HepG2 (cell line): Measurements from ENCODE around the gene CARD9. TPM values are rescaled to one million over a fixed set of nuclear protein-coding genes. Genes with fewer than 3 reads are reported as not detected.

Experiments
- CC2D1A ChIP-seq: sonication (generic); formaldehyde crosslinking; IDR thresholded peaks from 2 replicates; pipeline ENCODE4 v1.8.1; 2023; ENCODE audit warnings: mild to moderate bottlenecking, missing genetic modification reagents
- CHD2 ChIP-seq: IDR thresholded peaks from 2 replicates; pipeline ENCODE4 v1.6.1; 2011; ENCODE audit warnings: low read depth, low read length, improper control_type of control experiment
- CREM ChIP-seq, 2 experiments: sonication (generic) in 1 of 2; formaldehyde crosslinking in 1 of 2; IDR thresholded peaks; 2 replicates each; pipeline versions ENCODE4 v1.4.0 to v1.6.1; 2016 to 2020; ENCODE audit warnings: antibody characterized with exemption in 1 of 2, mild to moderate bottlenecking in 1 of 2, missing genetic modification reagents in 1 of 2
- MAFK ChIP-seq, 2 experiments: IDR thresholded peaks in 1 of 2; conservative IDR thresholded peaks in 1 of 2; 2 replicates each; pipeline ENCODE4 v1.6.1; 2011; ENCODE audit warnings: improper control_type of control experiment in 2 of 2, low read length in 2 of 2
- MLX ChIP-seq: IDR thresholded peaks from 2 replicates; pipeline ENCODE4 v1.6.1; 2016
- MTA3 ChIP-seq: sonication (generic); formaldehyde crosslinking; IDR thresholded peaks from 2 replicates; pipeline ENCODE4 v1.4.0; 2020; ENCODE audit warnings: missing genetic modification reagents
- NR2F6 ChIP-seq, 2 experiments: IDR thresholded peaks; 2 replicates each; pipeline ENCODE4 v1.6.1; 2016; ENCODE audit warnings: antibody characterized with exemption in 1 of 2, mild to moderate bottlenecking in 1 of 2
- NRL ChIP-seq: sonication (generic); formaldehyde crosslinking; IDR thresholded peaks from 2 replicates; pipeline ENCODE4 v1.5.0; 2020; ENCODE audit warnings: missing genetic modification reagents, mild to moderate bottlenecking, moderate library complexity, borderline replicate concordance
- POGZ ChIP-seq: sonication (generic); formaldehyde crosslinking; IDR thresholded peaks from 2 replicates; pipeline ENCODE4 v1.4.0; 2020; ENCODE audit warnings: mild to moderate bottlenecking, missing genetic modification reagents
- TBP ChIP-seq: sonication (generic); formaldehyde crosslinking; IDR thresholded peaks from 2 replicates; pipeline ENCODE4 v1.5.0; 2020; ENCODE audit warnings: missing genetic modification reagents
- TOE1 ChIP-seq: sonication (generic); formaldehyde crosslinking; IDR thresholded peaks from 2 replicates; pipeline ENCODE4 v1.4.0; 2020; ENCODE audit warnings: mild to moderate bottlenecking, missing genetic modification reagents
- ZBTB2 ChIP-seq: sonication (generic); formaldehyde crosslinking; IDR thresholded peaks from 2 replicates; pipeline ENCODE4 v1.8.0; 2022; ENCODE audit warnings: low read depth, missing genetic modification reagents
- ZNF142 ChIP-seq: sonication (generic); formaldehyde crosslinking; IDR thresholded peaks from 2 replicates; pipeline ENCODE4 v1.4.0; 2020; ENCODE audit warnings: missing genetic modification reagents
- ZNF205 ChIP-seq: IDR thresholded peaks from 2 replicates; pipeline ENCODE4 v1.6.1; 2018; ENCODE audit warnings: missing biosample characterization, missing genetic modification reagents
- ZNF232 ChIP-seq: sonication (generic); formaldehyde crosslinking; IDR thresholded peaks from 2 replicates; pipeline ENCODE4 v1.4.0; 2020; ENCODE audit warnings: missing genetic modification reagents, borderline replicate concordance
- ZNF589 ChIP-seq: sonication (generic); formaldehyde crosslinking; conservative IDR thresholded peaks from 2 replicates; pipeline ENCODE4 v1.8.0; 2022; ENCODE audit warnings: mild to moderate bottlenecking, moderate library complexity, missing genetic modification reagents
- ZNF883 ChIP-seq: sonication (generic); formaldehyde crosslinking; IDR thresholded peaks from 2 replicates; pipeline ENCODE4 v1.5.1; 2020; ENCODE audit warnings: mild to moderate bottlenecking, missing genetic modification reagents; ENCODE audit errors: not compliant biosample characterization
- polyA plus RNA-seq, 8 experiments: library from polyadenylated mRNA; depleted of rRNA in 3 of 8; stranded (reverse) in 7 of 8; unstranded in 1 of 8; fragments of >200 nt; fragmentation: Illumina TruSeq in 4 of 8; extraction: Trizol in 4 of 8; gene quantifications; 2 replicates each; pipeline versions ENCODE4 v1.2.1 to v1.2.3, GENCODE V29; 2011 to 2016; ENCODE audit warnings: low read depth in 4 of 8, missing spikeins in 1 of 8, mixed read lengths in 1 of 8; ENCODE audit not compliant: insufficient read depth in 1 of 8
- total RNA-seq, 5 experiments: library from RNA; depleted of rRNA; stranded (reverse); fragments of >200 nt; fragmentation: Illumina TruSeq; extraction: Trizol; gene quantifications; 2 replicates each; pipeline ENCODE4 v1.2.3, GENCODE V29; 2016; ENCODE audit warnings: low read depth in 1 of 5
- TF ChIP-seq, protein P1 (sequence below): sonication (generic); formaldehyde crosslinking; IDR thresholded peaks from 2 replicates; pipeline ENCODE4 v1.9.0; 2021; ENCODE audit warnings: missing genetic modification reagents, borderline replicate concordance

Gene CARD9
- total and polyA plus RNA-seq, 2 of the 13 experiments (the other 11 are each of a cell fraction or from before 2014, with no cell fraction given) = 3.3 to 7.4 TPM

- TF ChIP-seq, protein P1, sequence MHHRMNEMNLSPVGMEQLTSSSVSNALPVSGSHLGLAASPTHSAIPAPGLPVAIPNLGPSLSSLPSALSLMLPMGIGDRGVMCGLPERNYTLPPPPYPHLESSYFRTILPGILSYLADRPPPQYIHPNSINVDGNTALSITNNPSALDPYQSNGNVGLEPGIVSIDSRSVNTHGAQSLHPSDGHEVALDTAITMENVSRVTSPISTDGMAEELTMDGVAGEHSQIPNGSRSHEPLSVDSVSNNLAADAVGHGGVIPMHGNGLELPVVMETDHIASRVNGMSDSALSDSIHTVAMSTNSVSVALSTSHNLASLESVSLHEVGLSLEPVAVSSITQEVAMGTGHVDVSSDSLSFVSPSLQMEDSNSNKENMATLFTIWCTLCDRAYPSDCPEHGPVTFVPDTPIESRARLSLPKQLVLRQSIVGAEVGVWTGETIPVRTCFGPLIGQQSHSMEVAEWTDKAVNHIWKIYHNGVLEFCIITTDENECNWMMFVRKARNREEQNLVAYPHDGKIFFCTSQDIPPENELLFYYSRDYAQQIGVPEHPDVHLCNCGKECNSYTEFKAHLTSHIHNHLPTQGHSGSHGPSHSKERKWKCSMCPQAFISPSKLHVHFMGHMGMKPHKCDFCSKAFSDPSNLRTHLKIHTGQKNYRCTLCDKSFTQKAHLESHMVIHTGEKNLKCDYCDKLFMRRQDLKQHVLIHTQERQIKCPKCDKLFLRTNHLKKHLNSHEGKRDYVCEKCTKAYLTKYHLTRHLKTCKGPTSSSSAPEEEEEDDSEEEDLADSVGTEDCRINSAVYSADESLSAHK (CRISPR knock-in tag) = no peak
- TF ChIP-seq ZNF142 = peak; percentile 94
- peak; percentile 84 for TF ChIP-seq ZNF205 (CRISPR knock-in tag)
- peak; percentile 71 for TF ChIP-seq ZNF883 (CRISPR knock-in tag)
- peak; percentile 62; the same call in 1 of the 2 replicates for TF ChIP-seq MLX (CRISPR knock-in tag)
- peak; percentile 84 for TF ChIP-seq ZBTB2
- no peak for TF ChIP-seq CREM (IDR thresholded peaks at IDR 0.05)
- no peak for TF ChIP-seq CREM (CRISPR knock-in tag; IDR thresholded peaks at IDR 0.05)
- TF ChIP-seq ZNF232 = no peak; the same call in 1 of the 2 replicates
- TF ChIP-seq TOE1 (CRISPR knock-in tag) = no peak
- no peak for TF ChIP-seq MAFK (conservative IDR thresholded peaks at IDR 0.05 in 1 of 2, IDR thresholded peaks at IDR 0.05 in 1 of 2; ENCODE audit: low read length in 2 of 2)
- no peak for TF ChIP-seq MTA3
- peak; percentile 85 for TF ChIP-seq ZNF589 (CRISPR knock-in tag)
- TF ChIP-seq POGZ = 0 out of 2 replicates have a peak, but pooled peaks have one; percentile 34
- TF ChIP-seq CC2D1A (CRISPR knock-in tag) = no peak
- peak; percentile 46; the same call in 1 of the 2 replicates for TF ChIP-seq NRL
- no peak for TF ChIP-seq CHD2
- TF ChIP-seq TBP (CRISPR knock-in tag) = no peak
- no peak for TF ChIP-seq NR2F6 (IDR thresholded peaks at IDR 0.05)
- peak; percentile 61; the same call in 1 of the 2 replicates for TF ChIP-seq NR2F6 (CRISPR knock-in tag; IDR thresholded peaks at IDR 0.05)
Measured at GRCh38 chr9:136363106-136363948, 10.1 kb downstream of the CARD9 start, which contains the start of gene DNLZ (continued).
